Neuron (in vitro differentiated cells): Measurements from ENCODE around the gene ARAP2.

Experiments
- H2AFZ ChIP-seq: one replicate; pipeline ENCODE4 v1.6.1; 2013; ENCODE audit warnings: low read depth, mild to moderate bottlenecking, inconsistent platforms, low read length, moderate library complexity
- H3K27me3 ChIP-seq: one replicate; pipeline ENCODE4 v1.6.1; 2013; ENCODE audit warnings: low read length; ENCODE audit not compliant: insufficient read depth
- H3K36me3 ChIP-seq: one replicate; pipeline ENCODE4 v1.6.1; 2013; ENCODE audit warnings: low read length; ENCODE audit not compliant: insufficient read depth
- H3K4me1 ChIP-seq: one replicate; pipeline ENCODE4 v1.6.1; 2013; ENCODE audit warnings: low read length; ENCODE audit not compliant: insufficient read depth
- H3K4me3 ChIP-seq: 2 replicates; pipeline ENCODE4 v1.5.1; 2013; ENCODE audit warnings: mild to moderate bottlenecking, low read length, moderate library complexity
- H3K9me3 ChIP-seq: one replicate; pipeline ENCODE4 v1.6.1; 2013; ENCODE audit warnings: low read length

Gene ARAP2

GRCh38 chr4:36178484-36178883 lies 65.8 kb downstream of the ARAP2 start:
- H3K9me3 ChIP-seq = no peaks in the 10 kb centered on the region
- H3K4me1 ChIP-seq = peaks cover 3% of the 10 kb centered on the region
- H3K27me3 ChIP-seq = no peaks in the 10 kb centered on the region
- no peak overlapping the region for H2AFZ ChIP-seq
- no peak overlapping the region for H3K4me3 ChIP-seq
- no peaks in the 10 kb centered on the region for H3K36me3 ChIP-seq

- H3K4me1 ChIP-seq = no peaks in the 10 kb centered on the region
- H3K36me3 ChIP-seq = no peaks in the 10 kb centered on the region
- H2AFZ ChIP-seq = no peak overlapping the region
- no peak overlapping the region for H3K4me3 ChIP-seq
- H3K9me3 ChIP-seq = no peaks in the 10 kb centered on the region
- H3K27me3 ChIP-seq = no peaks in the 10 kb centered on the region
Observed at GRCh38 chr4:36177946-36178345, 66.4 kb downstream of the ARAP2 start.

- Histone ChIP-seq H3K4me3 (no peak overlapping the region), H3K36me3 (no peaks in the 10 kb centered on the region), H3K4me1 (peaks cover 5% of the 10 kb centered on the region), H3K9me3 (no peaks in the 10 kb centered on the region), H3K27me3 (no peaks in the 10 kb centered on the region), H2AFZ (no peak overlapping the region)
Observed at GRCh38 chr4:36174570-36174969, 69.7 kb downstream of the ARAP2 start.

- Histone ChIP-seq H3K4me3 (no peak overlapping the region), H3K4me1 (peaks cover 5% of the 10 kb centered on the region), H3K27me3 (no peaks in the 10 kb centered on the region), H2AFZ (no peak overlapping the region), H3K36me3 (no peaks in the 10 kb centered on the region), H3K9me3 (no peaks in the 10 kb centered on the region)
Observed at GRCh38 chr4:36173905-36174304, 70.4 kb downstream of the ARAP2 start.

GRCh38 chr4:36172656-36173055 lies 71.7 kb downstream of the ARAP2 start:
- Histone ChIP-seq H3K27me3 (no peaks in the 10 kb centered on the region), H3K9me3 (no peaks in the 10 kb centered on the region), H2AFZ (no peak overlapping the region), H3K4me3 (no peak overlapping the region), H3K36me3 (no peaks in the 10 kb centered on the region), H3K4me1 (peaks cover 5% of the 10 kb centered on the region)

GRCh38 chr4:36168127-36168878 lies 76.0 kb downstream of the ARAP2 start:
- Histone ChIP-seq H3K4me1 (peaks cover 5% of the 10 kb centered on the region), H3K4me3 (no peak overlapping the region), H3K9me3 (no peaks in the 10 kb centered on the region), H3K27me3 (no peaks in the 10 kb centered on the region), H2AFZ (no peak overlapping the region), H3K36me3 (no peaks in the 10 kb centered on the region)

GRCh38 chr4:36165631-36166005 lies 78.7 kb downstream of the ARAP2 start:
- Histone ChIP-seq H3K27me3 (no peaks in the 10 kb centered on the region), H2AFZ (no peak overlapping the region), H3K4me3 (no peak overlapping the region), H3K36me3 (no peaks in the 10 kb centered on the region), H3K9me3 (no peaks in the 10 kb centered on the region), H3K4me1 (no peaks in the 10 kb centered on the region)

- no peaks in the 10 kb centered on the region for H3K9me3 ChIP-seq
Observed at GRCh38 chr4:36164900-36165630, 79.2 kb downstream of the ARAP2 start.

GRCh38 chr4:36163198-36163597 lies 81.1 kb downstream of the ARAP2 start:
- Histone ChIP-seq H3K4me3 (no peak overlapping the region), H3K27me3 (no peaks in the 10 kb centered on the region), H3K9me3 (no peaks in the 10 kb centered on the region), H3K36me3 (no peaks in the 10 kb centered on the region), H3K4me1 (no peaks in the 10 kb centered on the region), H2AFZ (no peak overlapping the region)

More at GRCh38 chr4:36164900-36165630, 79.2 kb downstream of the ARAP2 start:
- no peaks in the 10 kb centered on the region for H3K36me3 ChIP-seq
- no peaks in the 10 kb centered on the region for H3K4me1 ChIP-seq
- H2AFZ ChIP-seq = no peak overlapping the region
- no peak overlapping the region for H3K4me3 ChIP-seq
- no peaks in the 10 kb centered on the region for H3K27me3 ChIP-seq

- no peaks in the 10 kb centered on the region for H3K27me3 ChIP-seq
- H3K9me3 ChIP-seq = no peaks in the 10 kb centered on the region
- H2AFZ ChIP-seq = no peak overlapping the region
- no peaks in the 10 kb centered on the region for H3K36me3 ChIP-seq
- H3K4me1 ChIP-seq = no peaks in the 10 kb centered on the region
- no peak overlapping the region for H3K4me3 ChIP-seq
Observed at GRCh38 chr4:36159208-36159607, 85.1 kb downstream of the ARAP2 start.

GRCh38 chr4:36152735-36153134 lies 91.6 kb downstream of the ARAP2 start:
- no peaks in the 10 kb centered on the region for H3K4me1 ChIP-seq
- H3K4me3 ChIP-seq = no peak overlapping the region
- H3K36me3 ChIP-seq = no peaks in the 10 kb centered on the region
- H3K27me3 ChIP-seq = no peaks in the 10 kb centered on the region
- H2AFZ ChIP-seq = no peak overlapping the region
- no peaks in the 10 kb centered on the region for H3K9me3 ChIP-seq

GRCh38 chr4:36142504-36142903 lies 101.8 kb downstream of the ARAP2 start:
- Histone ChIP-seq H3K9me3 (no peaks in the 10 kb centered on the region), H3K36me3 (no peaks in the 10 kb centered on the region), H3K4me3 (no peak overlapping the region), H2AFZ (no peak overlapping the region), H3K27me3 (no peaks in the 10 kb centered on the region), H3K4me1 (peaks cover 28% of the 10 kb centered on the region)

- H3K36me3 ChIP-seq = no peaks in the 10 kb centered on the region
- no peak overlapping the region for H3K4me3 ChIP-seq
- no peaks in the 10 kb centered on the region for H3K27me3 ChIP-seq
- no peaks in the 10 kb centered on the region for H3K9me3 ChIP-seq
- H2AFZ ChIP-seq = no peak overlapping the region
- peaks cover 29% of the 10 kb centered on the region for H3K4me1 ChIP-seq
Observed at GRCh38 chr4:36141186-36141585, 103.1 kb downstream of the ARAP2 start.
